Liver (tissue), 9 donors: Measurements from ENCODE around the gene MICAL2. TPM values are rescaled to one million over a fixed set of nuclear protein-coding genes. Genes with fewer than 3 reads are reported as not detected.

Experiments
- DNase-seq: peaks from one replicate; pipeline ENCODE4 v3.0.0-alpha.2; 2017; ENCODE audit warnings: low spot score
- H3K27ac ChIP-seq, 2 donors: one replicate each; pipeline ENCODE4 v1.7.0; 2013; ENCODE audit warnings: inconsistent platforms in 2 of 2, low read length in 2 of 2, control low read depth in 1 of 2, low read depth in 1 of 2, mild to moderate bottlenecking in 1 of 2
- H3K27me3 ChIP-seq, 4 donors: one replicate each; pipeline versions ENCODE4 v1.6.1 to v1.7.0; 2013; ENCODE audit warnings: low read length in 3 of 4, inconsistent platforms in 1 of 4, mild to moderate bottlenecking in 1 of 4, moderate library complexity in 1 of 4; ENCODE audit not compliant: control insufficient read depth in 4 of 4, insufficient read depth in 4 of 4
- H3K36me3 ChIP-seq, 4 donors: one replicate each; pipeline versions ENCODE4 v1.6.1 to v1.7.0; 2013; ENCODE audit warnings: low read length in 3 of 4, mild to moderate bottlenecking in 3 of 4, low read depth in 1 of 4, moderate library complexity in 1 of 4; ENCODE audit not compliant: control insufficient read depth in 4 of 4, insufficient read depth in 3 of 4
- H3K4me1 ChIP-seq, 4 donors: one replicate each; pipeline versions ENCODE4 v1.6.1 to v1.7.0; 2013; ENCODE audit warnings: low read length in 3 of 4, mild to moderate bottlenecking in 3 of 4, moderate library complexity in 1 of 4; ENCODE audit not compliant: control insufficient read depth in 4 of 4, insufficient read depth in 4 of 4
- H3K4me3 ChIP-seq, 3 donors: one replicate each; pipeline versions ENCODE4 v1.6.1 to v1.7.0; 2013; ENCODE audit warnings: low read length in 3 of 3, control low read depth in 1 of 3, low read depth in 1 of 3, mild to moderate bottlenecking in 1 of 3
- H3K9ac ChIP-seq, 2 donors: one replicate each; pipeline ENCODE4 v1.7.0; 2013; ENCODE audit warnings: low read length in 2 of 2, mild to moderate bottlenecking in 2 of 2, moderate library complexity in 2 of 2, control low read depth in 1 of 2, low read depth in 1 of 2
- H3K9me3 ChIP-seq, 4 donors: one replicate each; pipeline versions ENCODE4 v1.6.1 to v1.7.0; 2013; ENCODE audit warnings: low read length in 3 of 4; ENCODE audit not compliant: control insufficient read depth in 4 of 4
- FOXA1 ChIP-seq: IDR thresholded peaks from 2 replicates; pipeline ENCODE4 v1.6.1; 2016; ENCODE audit warnings: antibody characterized with exemption
- GABPA ChIP-seq, 2 donors: IDR thresholded peaks in 1 of 2; conservative IDR thresholded peaks in 1 of 2; 2 replicates each; pipeline ENCODE4 v1.6.1; 2016; ENCODE audit warnings: antibody characterized with exemption in 2 of 2, mild to moderate bottlenecking in 1 of 2, moderate library complexity in 1 of 2
- HNF4A ChIP-seq, 2 donors: conservative IDR thresholded peaks; 2 replicates each; pipeline ENCODE4 v1.6.1; 2016; ENCODE audit warnings: antibody characterized with exemption in 2 of 2, mild to moderate bottlenecking in 2 of 2
- HNF4G ChIP-seq: IDR thresholded peaks from 2 replicates; pipeline ENCODE4 v1.6.1; 2016; ENCODE audit warnings: antibody characterized with exemption
- JUND ChIP-seq, 2 donors: IDR thresholded peaks; 2 replicates each; pipeline ENCODE4 v1.6.1; 2016; ENCODE audit warnings: antibody characterized with exemption in 2 of 2
- SP1 ChIP-seq: IDR thresholded peaks from 2 replicates; pipeline ENCODE4 v1.6.1; 2018; ENCODE audit warnings: antibody characterized with exemption, mild to moderate bottlenecking
- YY1 ChIP-seq: IDR thresholded peaks from 2 replicates; pipeline ENCODE4 v1.6.1; 2016; ENCODE audit warnings: antibody characterized with exemption, mild to moderate bottlenecking
- WGBS: extraction: QIAGEN DNeasy Blood & Tissue Kit; methylation state at CpG from one replicate; pipeline ENCODE4 v1.1.7; 2013; 5-methylcytosine and 5-hydroxymethylcytosine counted together
- polyA plus RNA-seq, 2 donors: library from polyadenylated mRNA; stranded (reverse) in 1 of 2; unstranded in 1 of 2; fragments of 200-250 nt in 1 of 2; fragments of >200 nt in 1 of 2; fragmentation: Nextera tagmentation in 1 of 2; extraction: Ambion mirVana in 1 of 2; gene quantifications; one replicate each; pipeline versions ENCODE4 v1.2.1 to v1.2.3, GENCODE V29; 2013 to 2015
- total RNA-seq, 2 donors: library from RNA; depleted of rRNA; stranded (reverse); fragments of >200 nt; gene quantifications; one replicate each; pipeline ENCODE4 v1.2.3, GENCODE V29; 2014
- TF ChIP-seq, protein P1 (sequence below): fragments of 150-350 bp; IDR thresholded peaks from 2 replicates; pipeline ENCODE4 v1.5.1; 2017; ENCODE audit warnings: improper control_type of control experiment, low read depth, low read length; ENCODE audit not compliant: missing input control
- TF ChIP-seq, protein P2 (sequence below): IDR thresholded peaks from 2 replicates; pipeline ENCODE4 v1.6.1; 2016; ENCODE audit warnings: antibody characterized with exemption
- TF ChIP-seq, protein P3 (sequence below): IDR thresholded peaks from 2 replicates; pipeline ENCODE4 v1.6.1; 2016; ENCODE audit warnings: antibody characterized with exemption
- TF ChIP-seq, protein P4 (sequence below): IDR thresholded peaks from 2 replicates; pipeline ENCODE4 v1.6.1; 2016; ENCODE audit warnings: antibody characterized with exemption
- TF ChIP-seq, protein P5 (sequence below): IDR thresholded peaks from 2 replicates; pipeline ENCODE4 v1.6.1; 2016; ENCODE audit warnings: antibody characterized with exemption, mild to moderate bottlenecking
- donor health status: healthy.
- donor health status: healthy.
- donor health status: healthy.
- donor health status: healthy.
- donor health status: healthy.

MICAL2 gene
- total and polyA plus RNA-seq, 4 donors, result 17.5 to 113 (median 42.9) TPM

DNA sequence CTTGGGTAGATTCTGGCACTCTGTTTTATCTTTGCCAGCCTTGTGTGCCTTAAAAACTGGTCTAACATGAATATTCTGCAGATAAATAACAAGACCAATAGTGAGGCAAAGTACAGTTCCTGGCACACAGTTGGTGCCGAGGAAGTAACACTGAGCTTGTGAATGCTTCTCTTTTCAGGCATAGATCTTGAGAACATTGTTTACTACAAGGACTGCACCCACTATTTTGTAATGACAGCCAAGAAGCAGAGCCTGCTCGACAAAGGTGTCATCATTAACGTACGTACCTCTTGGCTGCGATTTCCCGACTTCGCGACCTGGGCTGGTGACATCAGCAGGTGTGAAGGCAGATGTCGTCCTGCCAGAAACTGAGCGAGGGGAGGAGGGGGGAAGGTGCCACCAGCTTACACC is 105.7 kb downstream of the MICAL2 start:
- H3K27ac ChIP-seq, result no peak overlapping the region
- H3K4me1 ChIP-seq, result peaks cover 3 to 32% (median 26%) of the 10 kb centered on the region in 4 donors
- peaks cover 0 to 18% (median 13%) of the 10 kb centered on the region in 4 donors for H3K36me3 ChIP-seq
- TF ChIP-seq, protein P1, sequence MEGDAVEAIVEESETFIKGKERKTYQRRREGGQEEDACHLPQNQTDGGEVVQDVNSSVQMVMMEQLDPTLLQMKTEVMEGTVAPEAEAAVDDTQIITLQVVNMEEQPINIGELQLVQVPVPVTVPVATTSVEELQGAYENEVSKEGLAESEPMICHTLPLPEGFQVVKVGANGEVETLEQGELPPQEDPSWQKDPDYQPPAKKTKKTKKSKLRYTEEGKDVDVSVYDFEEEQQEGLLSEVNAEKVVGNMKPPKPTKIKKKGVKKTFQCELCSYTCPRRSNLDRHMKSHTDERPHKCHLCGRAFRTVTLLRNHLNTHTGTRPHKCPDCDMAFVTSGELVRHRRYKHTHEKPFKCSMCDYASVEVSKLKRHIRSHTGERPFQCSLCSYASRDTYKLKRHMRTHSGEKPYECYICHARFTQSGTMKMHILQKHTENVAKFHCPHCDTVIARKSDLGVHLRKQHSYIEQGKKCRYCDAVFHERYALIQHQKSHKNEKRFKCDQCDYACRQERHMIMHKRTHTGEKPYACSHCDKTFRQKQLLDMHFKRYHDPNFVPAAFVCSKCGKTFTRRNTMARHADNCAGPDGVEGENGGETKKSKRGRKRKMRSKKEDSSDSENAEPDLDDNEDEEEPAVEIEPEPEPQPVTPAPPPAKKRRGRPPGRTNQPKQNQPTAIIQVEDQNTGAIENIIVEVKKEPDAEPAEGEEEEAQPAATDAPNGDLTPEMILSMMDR, result no peak
- no peak for TF ChIP-seq FOXA1
- no peak for TF ChIP-seq JUND (IDR thresholded peaks at IDR 0.05)
- TF ChIP-seq, protein P2, sequence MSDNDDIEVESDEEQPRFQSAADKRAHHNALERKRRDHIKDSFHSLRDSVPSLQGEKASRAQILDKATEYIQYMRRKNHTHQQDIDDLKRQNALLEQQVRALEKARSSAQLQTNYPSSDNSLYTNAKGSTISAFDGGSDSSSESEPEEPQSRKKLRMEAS, result no peak
- no peak for TF ChIP-seq GABPA (IDR thresholded peaks at IDR 0.05 in 1 of 2, conservative IDR thresholded peaks at IDR 0.05 in 1 of 2)
- TF ChIP-seq HNF4G, result no peak
- TF ChIP-seq, protein P3, sequence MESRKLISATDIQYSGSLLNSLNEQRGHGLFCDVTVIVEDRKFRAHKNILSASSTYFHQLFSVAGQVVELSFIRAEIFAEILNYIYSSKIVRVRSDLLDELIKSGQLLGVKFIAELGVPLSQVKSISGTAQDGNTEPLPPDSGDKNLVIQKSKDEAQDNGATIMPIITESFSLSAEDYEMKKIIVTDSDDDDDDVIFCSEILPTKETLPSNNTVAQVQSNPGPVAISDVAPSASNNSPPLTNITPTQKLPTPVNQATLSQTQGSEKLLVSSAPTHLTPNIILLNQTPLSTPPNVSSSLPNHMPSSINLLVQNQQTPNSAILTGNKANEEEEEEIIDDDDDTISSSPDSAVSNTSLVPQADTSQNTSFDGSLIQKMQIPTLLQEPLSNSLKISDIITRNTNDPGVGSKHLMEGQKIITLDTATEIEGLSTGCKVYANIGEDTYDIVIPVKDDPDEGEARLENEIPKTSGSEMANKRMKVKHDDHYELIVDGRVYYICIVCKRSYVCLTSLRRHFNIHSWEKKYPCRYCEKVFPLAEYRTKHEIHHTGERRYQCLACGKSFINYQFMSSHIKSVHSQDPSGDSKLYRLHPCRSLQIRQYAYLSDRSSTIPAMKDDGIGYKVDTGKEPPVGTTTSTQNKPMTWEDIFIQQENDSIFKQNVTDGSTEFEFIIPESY, result no peak
- TF ChIP-seq YY1, result no peak
- TF ChIP-seq, protein P4, sequence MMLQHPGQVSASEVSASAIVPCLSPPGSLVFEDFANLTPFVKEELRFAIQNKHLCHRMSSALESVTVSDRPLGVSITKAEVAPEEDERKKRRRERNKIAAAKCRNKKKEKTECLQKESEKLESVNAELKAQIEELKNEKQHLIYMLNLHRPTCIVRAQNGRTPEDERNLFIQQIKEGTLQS, result no peak
- no peaks in the 10 kb centered on the region for H3K9me3 ChIP-seq
- H3K9ac ChIP-seq, result no peak overlapping the region
- no peak overlapping the region for H3K4me3 ChIP-seq
- WGBS, result 90% methylated on average over 10 of the region's 10 CpGs
- H3K27me3 ChIP-seq, result no peaks in the 10 kb centered on the region
- DNase-seq, result no peak

DNA sequence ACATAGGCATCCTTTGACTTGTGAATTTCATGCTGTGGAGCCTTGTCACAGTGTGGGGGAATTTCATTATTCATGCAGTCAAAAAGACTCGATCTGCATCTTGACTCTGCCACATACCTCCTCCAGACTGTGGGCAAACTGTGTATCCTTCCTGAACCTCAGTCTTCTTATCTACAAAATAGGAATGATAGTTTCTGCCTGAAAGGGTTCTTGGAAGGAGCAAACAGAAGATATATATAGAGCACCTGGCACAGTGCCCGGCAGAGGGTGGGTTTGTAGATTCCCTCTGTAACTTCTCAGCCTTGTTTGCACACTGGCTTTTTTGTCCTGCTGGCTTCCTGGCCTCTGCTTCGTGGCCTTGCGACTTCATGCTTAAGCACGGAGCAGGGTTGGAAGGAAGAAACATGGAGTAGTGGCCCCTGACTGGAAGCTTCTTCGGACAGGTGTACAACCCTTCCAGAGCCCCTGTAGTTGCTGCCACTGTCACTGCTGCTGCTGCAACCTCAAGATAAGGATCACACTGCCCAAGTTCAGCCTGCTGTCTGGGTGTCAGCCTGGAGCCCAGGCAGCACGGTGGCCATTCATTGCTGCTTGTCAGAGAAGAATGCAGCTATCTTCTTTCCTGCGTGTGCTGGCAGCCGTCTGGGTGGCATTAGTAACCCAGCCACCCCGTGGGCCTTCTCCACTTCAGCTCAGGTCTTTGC is 106.4 kb downstream of the MICAL2 start:
- peaks cover 4 to 39% (median 29%) of the 10 kb centered on the region in 4 donors for H3K4me1 ChIP-seq
- 63% methylated on average over 10 of the region's 10 CpGs for WGBS
- DNase-seq, result peak; percentile 71
- TF ChIP-seq SP1 (no peak), HNF4G (no peak), HNF4A (conservative IDR thresholded peaks at IDR 0.05) (no peak)
- TF ChIP-seq, protein P3, result no peak
- TF ChIP-seq, protein P2, result no peak
- TF ChIP-seq, protein P5, sequence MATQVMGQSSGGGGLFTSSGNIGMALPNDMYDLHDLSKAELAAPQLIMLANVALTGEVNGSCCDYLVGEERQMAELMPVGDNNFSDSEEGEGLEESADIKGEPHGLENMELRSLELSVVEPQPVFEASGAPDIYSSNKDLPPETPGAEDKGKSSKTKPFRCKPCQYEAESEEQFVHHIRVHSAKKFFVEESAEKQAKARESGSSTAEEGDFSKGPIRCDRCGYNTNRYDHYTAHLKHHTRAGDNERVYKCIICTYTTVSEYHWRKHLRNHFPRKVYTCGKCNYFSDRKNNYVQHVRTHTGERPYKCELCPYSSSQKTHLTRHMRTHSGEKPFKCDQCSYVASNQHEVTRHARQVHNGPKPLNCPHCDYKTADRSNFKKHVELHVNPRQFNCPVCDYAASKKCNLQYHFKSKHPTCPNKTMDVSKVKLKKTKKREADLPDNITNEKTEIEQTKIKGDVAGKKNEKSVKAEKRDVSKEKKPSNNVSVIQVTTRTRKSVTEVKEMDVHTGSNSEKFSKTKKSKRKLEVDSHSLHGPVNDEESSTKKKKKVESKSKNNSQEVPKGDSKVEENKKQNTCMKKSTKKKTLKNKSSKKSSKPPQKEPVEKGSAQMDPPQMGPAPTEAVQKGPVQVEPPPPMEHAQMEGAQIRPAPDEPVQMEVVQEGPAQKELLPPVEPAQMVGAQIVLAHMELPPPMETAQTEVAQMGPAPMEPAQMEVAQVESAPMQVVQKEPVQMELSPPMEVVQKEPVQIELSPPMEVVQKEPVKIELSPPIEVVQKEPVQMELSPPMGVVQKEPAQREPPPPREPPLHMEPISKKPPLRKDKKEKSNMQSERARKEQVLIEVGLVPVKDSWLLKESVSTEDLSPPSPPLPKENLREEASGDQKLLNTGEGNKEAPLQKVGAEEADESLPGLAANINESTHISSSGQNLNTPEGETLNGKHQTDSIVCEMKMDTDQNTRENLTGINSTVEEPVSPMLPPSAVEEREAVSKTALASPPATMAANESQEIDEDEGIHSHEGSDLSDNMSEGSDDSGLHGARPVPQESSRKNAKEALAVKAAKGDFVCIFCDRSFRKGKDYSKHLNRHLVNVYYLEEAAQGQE, result no peak
- H3K9ac ChIP-seq, result no peak overlapping the region
- no peaks in the 10 kb centered on the region for H3K27me3 ChIP-seq
- H3K9me3 ChIP-seq, result no peaks in the 10 kb centered on the region
- peaks cover 0 to 18% (median 13%) of the 10 kb centered on the region in 4 donors for H3K36me3 ChIP-seq
- no peak overlapping the region for H3K27ac ChIP-seq
- H3K4me3 ChIP-seq, result no peak overlapping the region
